ENCODE measurements around the gene MBD1. TPM values are rescaled to one million over a fixed set of nuclear protein-coding genes. Genes with fewer than 3 reads are reported as not detected.

Gene MBD1
- polyA plus RNA-seq, 1 of the 3 experiments (the other 2 are of a cell fraction) = 72.3 TPM

- Histone ChIP-seq H3K9me3 (no peaks in the 10 kb centered on the region), H3K27ac (ENCODE audit: low read depth in 2 of 2, low read length in 1 of 2) (peak within 1 kb of the TSS; percentile 57 to 84; a peak in 3 of 4 replicates), H3K9ac (peak within 1 kb of the TSS; percentile 69), H3K36me3 (replicated peaks in 1 of 2; ENCODE audit: control insufficient read depth in 1 of 2, insufficient read depth in 2 of 2, low read length in 1 of 2) (peaks cover 5 to 33% of the 10 kb centered on the region in 2 experiments), H3K27me3 (ENCODE audit: insufficient read depth) (no peaks in the 10 kb centered on the region), H3K4me3 (ENCODE audit: low read depth in 2 of 2, low read length in 1 of 2) (peak within 1 kb of the TSS; percentile 95 to 97), H3K4me1 (ENCODE audit: control insufficient read depth in 1 of 2, insufficient read depth in 2 of 2, low read depth in 1 of 2, low read length in 1 of 2) (peaks cover 0 to 9% of the 10 kb centered on the region in 2 experiments; a peak in 1 of 4 replicates), H3F3A (replicated peaks; ENCODE audit: insufficient read depth) (no peaks in the 10 kb centered on the region), H4K20me1 (ENCODE audit: insufficient read depth) (no peaks in the 10 kb centered on the region), H2AFZ (ENCODE audit: low read depth) (peak within 1 kb of the TSS; percentile 95), H3K4me2 (peak within 1 kb of the TSS; percentile 87), H3K79me2 (ENCODE audit: insufficient read depth) (peaks cover 18% of the 10 kb centered on the region; the same call in 1 of the 2 replicates), H3K9me2 (no peaks in the 10 kb centered on the region)
- CTCF ChIA-PET = interaction anchor here (2.0 kb wide), 1 partner anchor 69 kb away, joined by 9 read pairs; no protein-coding TSS in a partner anchor
- POLR2A ChIA-PET = no interaction called here
- WGBS (ENCODE audit: low lambda C conversion rate) = 1% methylated on average over 32 of the region's 76 CpGs
- peak; percentile 93 for DNase-seq
- TF ChIP-seq YY1 (IDR thresholded peaks at IDR 0.05; ENCODE audit: low read depth) (peak; percentile 100), SMC3 (IDR thresholded peaks at IDR 0.05; ENCODE audit: low read depth, low read length) (peak; percentile 22; the same call in 1 of the 2 replicates), ELF1 (IDR thresholded peaks at IDR 0.05) (peak; percentile 79), NRF1 (IDR thresholded peaks at IDR 0.05; ENCODE audit: low read depth, low read length) (peak; percentile 85), SIN3A (IDR thresholded peaks at IDR 0.05; ENCODE audit: borderline replicate concordance, low read depth, low read length) (0 out of 2 replicates have a peak, but pooled peaks have one; percentile 38), IRF3 (IDR thresholded peaks at IDR 0.05; ENCODE audit: low read depth, low read length) (no peak), MAX (IDR thresholded peaks at IDR 0.05; ENCODE audit: low read depth) (peak; percentile 38), RAD21 (IDR thresholded peaks at IDR 0.05; ENCODE audit: low read length) (peak; percentile 10; the same call in 1 of the 2 replicates), RFX5 (IDR thresholded peaks at IDR 0.05; ENCODE audit: low read length) (peak; percentile 35; the same call in 1 of the 2 replicates), USF1 (IDR thresholded peaks at IDR 0.05; ENCODE audit: borderline replicate concordance, low read depth) (no peak), TCF12 (IDR thresholded peaks at IDR 0.05) (peak; percentile 35; the same call in 1 of the 2 replicates), RXRA (IDR thresholded peaks at IDR 0.05; ENCODE audit: borderline replicate concordance, low read depth) (no peak), POLR2AphosphoS5 (IDR thresholded peaks at IDR 0.05; ENCODE audit: low read depth, low read length) (peak; percentile 68; the same call in 1 of the 2 replicates), TEAD4 (IDR thresholded peaks at IDR 0.05; ENCODE audit: borderline replicate concordance, insufficient read depth) (no peak), CTCF (IDR thresholded peaks at IDR 0.05) (peak; percentile 47), USF2 (IDR thresholded peaks at IDR 0.05; ENCODE audit: borderline replicate concordance, low read depth, low read length) (no peak), CHD2 (IDR thresholded peaks at IDR 0.05; ENCODE audit: low read length, partially characterized antibody) (peak; percentile 88), GABPA (IDR thresholded peaks at IDR 0.05; ENCODE audit: low read depth) (peak; percentile 80), MXI1 (IDR thresholded peaks at IDR 0.05; ENCODE audit: low read depth, low read length) (peak; percentile 82)
These were observed 6.4 kb upstream of the MBD1 start, which contains the start of gene CXXC1 for GRCh38 chr18:50287441-50288347. Gene CXXC1 (minus strand): TSS chr18:50287692. CDS start chr18:50287589, 103 bp downstream.

Measured in SK-N-SH (cell line).